ENCODE measurements around the gene CAMSAP2. TPM values are rescaled to one million over a fixed set of nuclear protein-coding genes. Genes with fewer than 3 reads are reported as not detected.

Gene CAMSAP2
- total and polyA plus RNA-seq, 2 donors (not counting 3 experiments of a cell fraction or from before 2014, with no cell fraction given): 6.7 to 45.5 TPM

DNA sequence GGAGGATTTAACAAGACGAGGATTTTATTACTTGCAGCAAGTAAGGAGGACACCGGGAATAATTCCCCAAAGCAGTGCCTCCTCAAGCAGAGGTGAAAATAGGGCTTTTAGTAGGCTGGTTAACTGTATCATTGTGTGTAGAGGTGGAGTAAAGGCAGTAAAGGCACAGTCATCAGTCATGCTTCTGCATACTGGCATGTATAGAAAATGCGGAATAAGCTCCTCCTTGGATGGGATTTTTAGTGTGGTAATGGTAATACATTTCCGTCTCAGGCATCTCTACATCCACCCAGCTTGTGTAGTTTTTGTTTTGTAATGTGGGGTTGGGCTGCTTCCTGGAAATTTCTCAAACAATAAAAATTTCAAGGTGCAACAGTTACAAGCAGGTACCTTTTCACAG is 106.7 kb downstream of the CAMSAP2 start:
- Histone ChIP-seq H3K36me3 (ENCODE audit: control insufficient read depth in 2 of 2, extremely low read depth in 1 of 2, insufficient read depth in 2 of 2, low read length in 2 of 2) (peaks cover 20 to 22% of the 10 kb centered on the region in 2 experiments), H2AFZ (ENCODE audit: low read depth, low read length) (no peak overlapping the region), H3K79me2 (ENCODE audit: control insufficient read depth, insufficient read depth, low read length) (peaks cover 3% of the 10 kb centered on the region), H3K9me1 (replicated peaks; ENCODE audit: control insufficient read depth, extremely low read depth, insufficient read depth, low read length) (no peaks in the 10 kb centered on the region), H3K4me1 (ENCODE audit: control insufficient read depth, extremely low read depth, insufficient read depth, low read length) (no peaks in the 10 kb centered on the region), H3K27ac (ENCODE audit: insufficient read depth, low read depth, low read length) (no peak overlapping the region), H3K4me3 (replicated peaks in 1 of 3; ENCODE audit: insufficient read depth in 1 of 3, low read depth in 1 of 3, low read length in 3 of 3) (no peak overlapping the region), H3K27me3 (ENCODE audit: control insufficient read depth in 2 of 2, insufficient read depth in 2 of 2, low read length in 2 of 2) (no peaks in the 10 kb centered on the region), H3K9ac (replicated peaks; ENCODE audit: extremely low read depth, insufficient read depth, low read length) (no peak overlapping the region), H3K4me2 (ENCODE audit: insufficient read depth, low read length) (no peak overlapping the region), H3K9me3 (replicated peaks; ENCODE audit: control insufficient read depth, insufficient read depth, low read length) (no peaks in the 10 kb centered on the region), H4K20me1 (replicated peaks; ENCODE audit: control insufficient read depth, extremely low read depth, insufficient read depth, low read length) (no peaks in the 10 kb centered on the region)
- DNase-seq (ENCODE audit: low read depth, low spot score) (no peak), FAIRE-seq (no peak)
- BruUV-seq (replicated peaks): no TSS peak
- intact Hi-C loops (cut with micrococcal nuclease) (no loop called here), dilution Hi-C loops (cut with MboI; ENCODE audit: extremely low pct_ligation_motif_present, low sequenced_read_pairs) (no loop called here)
- ChIA-PET CTCF (interaction anchor here (1.0 to 1.6 kb wide), 4 partner anchors 10 to 286 kb away, joined by 3 to 5 read pairs (median 4); no protein-coding TSS in a partner anchor), POLR2A (no interaction called here)
- TF ChIP-seq JUN (IDR thresholded peaks at IDR 0.05; ENCODE audit: borderline replicate concordance, insufficient read depth, insufficient read length, low read depth) (no peak), POLR2AphosphoS5 (IDR thresholded peaks at IDR 0.05; ENCODE audit: insufficient read depth, low read depth, low read length) (no peak), MYC (IDR thresholded peaks at IDR 0.05; ENCODE audit: low read depth, low read length) (no peak), FOS (IDR thresholded peaks at IDR 0.05; ENCODE audit: borderline replicate concordance, insufficient read depth, low read length) (no peak), GATA2 (IDR thresholded peaks at IDR 0.05; ENCODE audit: insufficient read depth, insufficient read length, low read depth, low read length) (no peak), POLR2A (IDR thresholded peaks at IDR 0.05; ENCODE audit: low read depth, low read length) (no peak), EZH2 (IDR thresholded peaks at IDR 0.05; ENCODE audit: borderline replicate concordance, low read depth, low read length, severe bottlenecking) (no peak)
- TF ChIP-seq, protein P1, sequence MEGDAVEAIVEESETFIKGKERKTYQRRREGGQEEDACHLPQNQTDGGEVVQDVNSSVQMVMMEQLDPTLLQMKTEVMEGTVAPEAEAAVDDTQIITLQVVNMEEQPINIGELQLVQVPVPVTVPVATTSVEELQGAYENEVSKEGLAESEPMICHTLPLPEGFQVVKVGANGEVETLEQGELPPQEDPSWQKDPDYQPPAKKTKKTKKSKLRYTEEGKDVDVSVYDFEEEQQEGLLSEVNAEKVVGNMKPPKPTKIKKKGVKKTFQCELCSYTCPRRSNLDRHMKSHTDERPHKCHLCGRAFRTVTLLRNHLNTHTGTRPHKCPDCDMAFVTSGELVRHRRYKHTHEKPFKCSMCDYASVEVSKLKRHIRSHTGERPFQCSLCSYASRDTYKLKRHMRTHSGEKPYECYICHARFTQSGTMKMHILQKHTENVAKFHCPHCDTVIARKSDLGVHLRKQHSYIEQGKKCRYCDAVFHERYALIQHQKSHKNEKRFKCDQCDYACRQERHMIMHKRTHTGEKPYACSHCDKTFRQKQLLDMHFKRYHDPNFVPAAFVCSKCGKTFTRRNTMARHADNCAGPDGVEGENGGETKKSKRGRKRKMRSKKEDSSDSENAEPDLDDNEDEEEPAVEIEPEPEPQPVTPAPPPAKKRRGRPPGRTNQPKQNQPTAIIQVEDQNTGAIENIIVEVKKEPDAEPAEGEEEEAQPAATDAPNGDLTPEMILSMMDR (IDR thresholded peaks at IDR 0.05; ENCODE audit: extremely low read depth in 1 of 2, insufficient read depth in 1 of 2, low read depth in 1 of 2, low read length in 2 of 2): no peak
- TF ChIP-seq, protein P2, sequence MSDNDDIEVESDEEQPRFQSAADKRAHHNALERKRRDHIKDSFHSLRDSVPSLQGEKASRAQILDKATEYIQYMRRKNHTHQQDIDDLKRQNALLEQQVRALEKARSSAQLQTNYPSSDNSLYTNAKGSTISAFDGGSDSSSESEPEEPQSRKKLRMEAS (IDR thresholded peaks at IDR 0.05; ENCODE audit: insufficient read depth, insufficient read length): no peak

All from endothelial cell of umbilical vein (primary cell).